Transverse colon (tissue), 4 donors: ENCODE results near the gene ITGB1. TPM values are rescaled to one million over a fixed set of nuclear protein-coding genes. Genes with fewer than 3 reads are reported as not detected.

ENCODE experiments used
- DNase-seq: peaks from one replicate; pipeline ENCODE4 v3.0.0-alpha.2; 2019
- H3K27ac ChIP-seq, 4 donors: fragments of 200-600 bp; sonication (generic); 2 replicates each; pipeline ENCODE4 v1.5.1; 2016 to 2018; ENCODE audit warnings: inconsistent platforms in 4 of 4
- H3K27me3 ChIP-seq: fragments of 200-600 bp; sonication (generic); 2 replicates; pipeline ENCODE4 v1.5.1; 2017; ENCODE audit warnings: inconsistent platforms
- H3K36me3 ChIP-seq, 4 donors: fragments of 200-600 bp; sonication (generic); 2 replicates each; pipeline ENCODE4 v1.5.1; 2017 to 2019; ENCODE audit warnings: inconsistent platforms in 4 of 4
- H3K4me1 ChIP-seq, 4 donors: fragments of 200-600 bp; sonication (generic); 2 replicates each; pipeline ENCODE4 v1.5.1; 2017 to 2020; ENCODE audit warnings: inconsistent platforms in 4 of 4
- H3K4me3 ChIP-seq, 4 donors: fragments of 200-600 bp; sonication (generic); 1 replicate in 1 of 4; 2 replicates in 3 of 4; pipeline versions ENCODE4 v1.5.1 to v1.6.1; 2017 to 2019; ENCODE audit warnings: inconsistent platforms in 4 of 4
- H3K9me3 ChIP-seq, 2 donors: fragments of 200-600 bp; sonication (generic); 2 replicates each; pipeline ENCODE4 v1.5.1; 2017 to 2019; ENCODE audit warnings: inconsistent platforms in 2 of 2
- EP300 ChIP-seq: sonication (generic); formaldehyde crosslinking; IDR thresholded peaks from one replicate; pipeline ENCODE4 v1.6.1; 2017; ENCODE audit warnings: antibody characterized with exemption, low read depth
- POLR2A ChIP-seq: fragments of 450-650 bp; IDR thresholded peaks from one replicate; pipeline ENCODE4 v1.6.1; 2016; ENCODE audit warnings: antibody characterized with exemption, mild to moderate bottlenecking, moderate library complexity
- POLR2AphosphoS5 ChIP-seq, 3 donors: sonication (generic); formaldehyde crosslinking; IDR thresholded peaks; one replicate each; pipeline ENCODE4 v1.6.1; 2016; ENCODE audit warnings: antibody characterized with exemption in 3 of 3
- WGBS, 2 donors: methylation state at CpG; one replicate each; pipeline ENCODE4 v1.1.5; 2018; ENCODE audit warnings: low coverage in 1 of 2; 5-methylcytosine and 5-hydroxymethylcytosine counted together
- in situ Hi-C, 4 donors: fragments of 200-750 bp; cut with MboI; loops; one replicate each; pipeline versions ENCODE4 v1.15.0 to v1.15.1; 2017; ENCODE audit warnings: low sequenced_read_pairs in 3 of 4, low pct_ligation_motif_present in 1 of 4, low pct_unique_long_range_greater_than_20kb in 1 of 4
- intact Hi-C: fragments of 100-400 bp; cut with DNase I; formaldehyde crosslinking; loops from one replicate; pipeline ENCODE4 v1.15.1; 2023; ENCODE audit warnings: low total_unique reads
- total RNA-seq, 4 donors: library from RNA; depleted of rRNA; stranded (reverse); fragments of >200 nt; gene quantifications; one replicate each; pipeline ENCODE4 v1.1.0, GENCODE V29; 2016
- TF ChIP-seq, protein P1 (sequence below), 5 experiments: fragments of 200-600 bp in 3 of 5; fragments of 450-650 bp in 2 of 5; sonication (generic) in 3 of 5; IDR thresholded peaks; 1 replicate in 2 of 5; 2 replicates in 3 of 5; pipeline ENCODE4 v1.5.1; 2016 to 2017; ENCODE audit warnings: antibody characterized with exemption in 5 of 5, inconsistent platforms in 3 of 5, mild to moderate bottlenecking in 2 of 5, moderate library complexity in 1 of 5

ITGB1 gene
- total RNA-seq, 4 donors from 2014 or later: 135 to 362 (median 252) TPM

DNA sequence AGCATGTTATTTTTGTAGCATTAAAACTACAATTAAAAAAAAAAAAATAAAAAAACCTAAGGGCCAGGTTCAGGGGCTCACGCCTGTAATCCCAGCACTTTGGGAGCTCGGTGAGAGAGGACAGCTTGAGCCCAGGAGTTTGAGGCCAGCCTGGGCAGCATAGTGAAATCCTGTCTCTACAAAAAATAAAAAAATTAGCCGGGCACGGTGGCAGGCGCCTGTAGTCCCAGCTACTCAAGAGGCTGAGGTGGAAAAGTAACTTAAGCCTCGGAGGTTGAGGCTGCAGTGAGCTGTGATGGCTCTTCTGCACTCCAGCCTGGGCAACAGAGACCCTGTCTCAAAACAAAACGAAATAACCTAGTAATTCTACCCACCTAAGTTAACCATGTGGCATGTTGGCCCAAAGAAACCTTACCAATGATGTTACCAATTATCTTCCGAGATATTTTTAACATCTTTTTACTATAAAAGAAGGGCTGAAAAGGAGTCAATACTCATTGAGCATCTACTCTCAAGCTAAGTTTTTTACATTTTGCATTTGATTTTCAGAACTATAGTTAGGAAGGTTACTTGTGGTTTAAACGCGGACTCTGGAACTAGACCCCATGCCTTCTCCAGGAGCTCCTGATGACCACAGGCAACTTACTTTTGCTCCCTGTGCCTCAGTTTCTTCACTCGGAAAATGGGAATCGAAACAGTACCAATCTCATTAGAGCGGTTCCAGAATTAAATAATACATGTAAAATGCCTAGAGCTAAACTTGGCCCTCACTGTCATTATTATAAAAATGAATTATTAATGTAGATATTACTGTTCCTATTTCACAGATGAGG, 1.4 kb downstream of the ITGB1 start:
- TF ChIP-seq, protein P1, sequence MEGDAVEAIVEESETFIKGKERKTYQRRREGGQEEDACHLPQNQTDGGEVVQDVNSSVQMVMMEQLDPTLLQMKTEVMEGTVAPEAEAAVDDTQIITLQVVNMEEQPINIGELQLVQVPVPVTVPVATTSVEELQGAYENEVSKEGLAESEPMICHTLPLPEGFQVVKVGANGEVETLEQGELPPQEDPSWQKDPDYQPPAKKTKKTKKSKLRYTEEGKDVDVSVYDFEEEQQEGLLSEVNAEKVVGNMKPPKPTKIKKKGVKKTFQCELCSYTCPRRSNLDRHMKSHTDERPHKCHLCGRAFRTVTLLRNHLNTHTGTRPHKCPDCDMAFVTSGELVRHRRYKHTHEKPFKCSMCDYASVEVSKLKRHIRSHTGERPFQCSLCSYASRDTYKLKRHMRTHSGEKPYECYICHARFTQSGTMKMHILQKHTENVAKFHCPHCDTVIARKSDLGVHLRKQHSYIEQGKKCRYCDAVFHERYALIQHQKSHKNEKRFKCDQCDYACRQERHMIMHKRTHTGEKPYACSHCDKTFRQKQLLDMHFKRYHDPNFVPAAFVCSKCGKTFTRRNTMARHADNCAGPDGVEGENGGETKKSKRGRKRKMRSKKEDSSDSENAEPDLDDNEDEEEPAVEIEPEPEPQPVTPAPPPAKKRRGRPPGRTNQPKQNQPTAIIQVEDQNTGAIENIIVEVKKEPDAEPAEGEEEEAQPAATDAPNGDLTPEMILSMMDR (IDR thresholded peaks at IDR 0.05): no peak
- TF ChIP-seq EP300 (no peak), POLR2A (no peak), POLR2AphosphoS5 (IDR thresholded peaks at IDR 0.05) (no peak)
- WGBS, 2 donors: 25% methylated on average over 5 to 13 of the region's 13 CpGs
- intact Hi-C loops (loop anchor here (10.0 kb wide), 1 partner anchor 48 kb away; no protein-coding TSS in a partner anchor), in situ Hi-C loops (no loop called here)
- H3K9me3 ChIP-seq: no peaks in the 10 kb centered on the region
- H3K27ac ChIP-seq: peak overlapping the region; percentile 96 to 99 (median 98)
- H3K27me3 ChIP-seq: no peaks in the 10 kb centered on the region
- peak overlapping the region; percentile 52 to 100 (median 91) for H3K4me3 ChIP-seq
- no peak for DNase-seq
- H3K4me1 ChIP-seq: peaks cover 12 to 64% (median 53%) of the 10 kb centered on the region in 4 donors
- H3K36me3 ChIP-seq: no peaks in the 10 kb centered on the region

DNA sequence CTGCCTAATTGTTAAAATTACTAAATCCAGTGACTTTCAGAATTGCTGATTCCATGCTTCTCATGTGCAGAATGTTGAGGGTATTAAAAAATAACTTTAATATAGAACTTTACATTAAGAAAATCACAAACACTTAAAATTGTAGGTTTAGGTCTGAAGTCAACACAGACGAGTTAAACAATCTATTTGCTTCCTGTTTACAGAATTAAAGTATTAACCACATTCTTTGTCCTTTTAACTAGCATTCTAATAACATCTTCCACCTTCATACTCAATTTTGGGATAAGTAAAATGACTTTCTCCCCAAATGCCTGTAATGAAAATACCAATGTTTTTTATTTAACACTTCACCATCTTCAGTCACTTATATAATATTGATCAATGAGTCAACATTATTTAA, 2.2 kb downstream of the ITGB1 start:
- Histone ChIP-seq H3K4me1 (peaks cover 12 to 68% (median 54%) of the 10 kb centered on the region in 4 donors), H3K4me3 (peak overlapping the region in 3 of 4 donors; percentile 84 to 100 (median 98)), H3K27ac (peak overlapping the region; percentile 96 to 99 (median 98)), H3K9me3 (no peaks in the 10 kb centered on the region), H3K36me3 (no peaks in the 10 kb centered on the region), H3K27me3 (no peaks in the 10 kb centered on the region)
- in situ Hi-C loops (no loop called here), intact Hi-C loops (loop anchor here (10.0 kb wide), 1 partner anchor 49 kb away; no protein-coding TSS in a partner anchor)
- DNase-seq: no peak
- TF ChIP-seq POLR2AphosphoS5 (IDR thresholded peaks at IDR 0.05): no peak
- TF ChIP-seq EP300: no peak
- TF ChIP-seq, protein P1 (IDR thresholded peaks at IDR 0.05): no peak
- TF ChIP-seq POLR2A: no peak
- WGBS, 2 donors: 9 to 21% methylated on average over 1 of the region's 1 CpG

DNA sequence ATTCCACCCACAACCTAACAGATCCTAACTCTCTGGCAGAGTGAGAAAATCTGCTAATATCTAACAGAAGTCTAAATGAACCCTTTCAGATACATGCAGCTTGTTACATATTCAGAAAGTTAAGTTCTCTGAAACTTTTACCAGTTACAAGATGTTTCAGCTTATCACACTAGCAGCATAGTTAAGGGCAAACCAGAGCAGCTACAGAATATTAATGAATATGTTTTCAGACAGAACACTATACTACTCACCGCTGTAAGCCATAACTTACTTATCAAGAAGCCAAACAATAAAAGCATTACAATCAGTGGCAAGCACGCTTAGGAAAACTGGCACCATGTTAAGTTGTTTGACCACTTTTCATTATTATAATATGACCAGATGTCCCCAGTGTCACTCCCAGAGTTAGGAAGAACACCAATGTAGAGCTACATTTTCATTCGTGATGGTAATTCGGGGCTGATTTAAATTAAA, 2.7 kb downstream of the ITGB1 start:
- no peaks in the 10 kb centered on the region for H3K9me3 ChIP-seq
- intact Hi-C loops (loop anchor here (10.0 kb wide), 1 partner anchor 49 kb away; no protein-coding TSS in a partner anchor), in situ Hi-C loops (no loop called here)
- peak overlapping the region; percentile 96 to 99 (median 98) for H3K27ac ChIP-seq
- no peaks in the 10 kb centered on the region for H3K36me3 ChIP-seq
- no peak for DNase-seq
- peaks cover 12 to 72% (median 54%) of the 10 kb centered on the region in 4 donors for H3K4me1 ChIP-seq
- no peaks in the 10 kb centered on the region for H3K27me3 ChIP-seq
- 25 to 29% methylated on average over 3 to 4 of the region's 4 CpGs for WGBS, 2 donors
- no peak for TF ChIP-seq POLR2AphosphoS5 (IDR thresholded peaks at IDR 0.05)
- TF ChIP-seq EP300: no peak
- H3K4me3 ChIP-seq: peak overlapping the region in 2 of 4 donors; percentile 2 to 84

DNA sequence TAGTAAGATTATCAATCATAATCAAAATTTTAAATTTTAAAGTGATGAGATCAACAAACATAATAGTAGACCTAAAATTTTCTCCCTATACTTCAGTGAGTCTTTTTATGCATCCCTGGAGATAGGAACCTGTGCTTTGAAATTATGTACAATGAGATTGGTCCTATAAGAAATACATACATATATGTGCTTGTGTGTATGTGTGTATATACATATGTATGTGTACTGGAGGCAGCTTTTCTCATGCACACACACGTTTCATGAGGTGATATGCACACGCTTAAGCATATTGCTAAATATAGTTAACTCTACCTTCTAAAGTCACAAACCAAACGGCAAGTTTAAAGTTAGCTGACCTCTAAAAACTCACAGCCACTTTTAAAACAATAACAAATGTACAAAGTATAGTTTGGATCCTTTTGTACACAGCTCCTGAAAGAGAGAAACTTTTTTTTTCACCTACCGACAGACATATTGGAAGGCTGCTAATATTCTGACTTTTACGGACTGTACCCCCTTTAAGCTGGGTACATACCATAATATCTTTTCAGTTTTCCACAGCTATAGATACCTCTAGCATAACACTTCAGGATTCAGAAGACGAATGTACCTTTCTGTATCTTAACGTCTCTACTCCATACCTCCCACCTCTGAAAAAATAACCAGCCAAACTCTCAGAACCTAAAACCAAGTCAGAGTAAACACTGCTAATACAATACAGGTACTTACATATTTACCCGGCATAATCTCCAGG, 3.3 kb downstream of the ITGB1 start:
- in situ Hi-C loops: no loop called here
- peak overlapping the region in 2 of 4 donors; percentile 2 to 84 for H3K4me3 ChIP-seq
- peak overlapping the region; percentile 96 to 99 (median 98) for H3K27ac ChIP-seq
- no peaks in the 10 kb centered on the region for H3K36me3 ChIP-seq
- intact Hi-C loops: loop anchor here (10.0 kb wide), 1 partner anchor 50 kb away; no protein-coding TSS in a partner anchor
- peaks cover 12 to 69% (median 54%) of the 10 kb centered on the region in 4 donors for H3K4me1 ChIP-seq
- H3K9me3 ChIP-seq: no peaks in the 10 kb centered on the region
- no peak for DNase-seq
- no peaks in the 10 kb centered on the region for H3K27me3 ChIP-seq
- no peak for TF ChIP-seq EP300
- no peak for TF ChIP-seq POLR2A
- TF ChIP-seq, protein P1 (IDR thresholded peaks at IDR 0.05): no peak
- no peak for TF ChIP-seq POLR2AphosphoS5 (IDR thresholded peaks at IDR 0.05)
- 36 to 46% methylated on average over 7 to 8 of the region's 8 CpGs for WGBS, 2 donors
